IMR-90 (cell line): ENCODE results near the gene ZBTB7B.

ENCODE experiments used
- BHLHE40 ChIP-seq: fragments of 150-350 bp; IDR thresholded peaks from 2 replicates; pipeline ENCODE4 v1.6.1; 2016; ENCODE audit warnings: mild to moderate bottlenecking, low read depth, low read length
- CEBPB ChIP-seq: IDR thresholded peaks from 2 replicates; pipeline ENCODE4 v1.6.1; 2012; ENCODE audit warnings: low read depth, low read length, improper control_type of control experiment
- POLR2A ChIP-seq: IDR thresholded peaks from 2 replicates; pipeline ENCODE4 v1.6.1; 2012; ENCODE audit warnings: mild to moderate bottlenecking, low read depth, low read length
- TF ChIP-seq, protein P1 (sequence below): conservative IDR thresholded peaks from 2 replicates; pipeline ENCODE4 v1.5.1; 2012; ENCODE audit warnings: mild to moderate bottlenecking, low read depth, low read length, improper control_type of control experiment

GRCh38 chr1:154960446-154961136, 42.0 kb upstream of the ZBTB7B start:
- TF ChIP-seq, protein P1, sequence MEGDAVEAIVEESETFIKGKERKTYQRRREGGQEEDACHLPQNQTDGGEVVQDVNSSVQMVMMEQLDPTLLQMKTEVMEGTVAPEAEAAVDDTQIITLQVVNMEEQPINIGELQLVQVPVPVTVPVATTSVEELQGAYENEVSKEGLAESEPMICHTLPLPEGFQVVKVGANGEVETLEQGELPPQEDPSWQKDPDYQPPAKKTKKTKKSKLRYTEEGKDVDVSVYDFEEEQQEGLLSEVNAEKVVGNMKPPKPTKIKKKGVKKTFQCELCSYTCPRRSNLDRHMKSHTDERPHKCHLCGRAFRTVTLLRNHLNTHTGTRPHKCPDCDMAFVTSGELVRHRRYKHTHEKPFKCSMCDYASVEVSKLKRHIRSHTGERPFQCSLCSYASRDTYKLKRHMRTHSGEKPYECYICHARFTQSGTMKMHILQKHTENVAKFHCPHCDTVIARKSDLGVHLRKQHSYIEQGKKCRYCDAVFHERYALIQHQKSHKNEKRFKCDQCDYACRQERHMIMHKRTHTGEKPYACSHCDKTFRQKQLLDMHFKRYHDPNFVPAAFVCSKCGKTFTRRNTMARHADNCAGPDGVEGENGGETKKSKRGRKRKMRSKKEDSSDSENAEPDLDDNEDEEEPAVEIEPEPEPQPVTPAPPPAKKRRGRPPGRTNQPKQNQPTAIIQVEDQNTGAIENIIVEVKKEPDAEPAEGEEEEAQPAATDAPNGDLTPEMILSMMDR, result no peak
- TF ChIP-seq POLR2A (no peak), BHLHE40 (no peak), CEBPB (no peak)
